HG03139 (cell line): ENCODE results near the gene TNFAIP8.

ENCODE experiments used
- ATAC-seq: cut with Tn5 transposase; IDR thresholded peaks from one replicate; pipeline ENCODE4 v1.9.1; 2021; ENCODE audit not compliant: unreplicated experiment

Gene TNFAIP8

DNA sequence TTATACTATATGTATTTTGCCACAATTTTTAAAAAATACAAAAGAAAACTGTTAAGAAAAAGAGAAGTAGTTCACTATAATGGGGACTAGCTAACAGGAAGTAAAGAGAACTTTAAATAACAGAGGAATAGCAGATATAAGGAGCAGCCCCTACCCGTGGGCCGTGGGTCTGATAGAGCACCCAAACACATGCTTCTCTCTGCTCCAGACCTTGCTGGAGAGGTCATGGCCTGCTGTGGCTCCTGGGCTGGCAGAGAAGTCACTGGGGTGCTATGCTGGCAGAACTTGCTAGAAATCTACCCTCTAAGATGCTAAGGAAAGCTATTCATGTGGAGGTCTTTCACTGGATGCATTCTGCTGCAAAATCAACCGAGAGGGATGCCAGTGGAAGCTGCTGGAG is 10.0 kb upstream of the TNFAIP8 start:
- no peak for ATAC-seq

DNA sequence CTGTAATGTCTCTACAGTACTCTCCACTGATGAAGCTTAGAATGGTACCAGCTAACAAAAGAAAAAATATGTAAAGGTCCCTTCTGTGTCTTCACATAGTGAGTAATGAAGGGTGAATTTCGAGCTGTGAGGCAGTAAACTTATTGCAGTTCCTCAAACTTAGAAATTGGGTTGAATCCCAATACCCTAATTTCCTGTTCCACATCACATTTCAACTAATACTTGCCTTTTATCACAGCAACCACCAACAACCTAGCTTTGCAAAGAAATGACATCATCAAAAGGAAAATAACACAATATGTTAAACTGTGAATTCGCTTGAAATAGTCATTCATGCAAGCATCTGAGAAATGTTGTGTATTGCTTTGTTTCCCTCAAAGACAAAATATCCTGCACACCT is 9.4 kb upstream of the TNFAIP8 start:
- no peak for ATAC-seq

GRCh38 chr5:119347574-119347973 is 8.2 kb upstream of the TNFAIP8 start:
- ATAC-seq, result no peak

GRCh38 chr5:119347991-119348390 is 7.8 kb upstream of the TNFAIP8 start:
- ATAC-seq, result no peak

GRCh38 chr5:119353213-119353612 is 2.6 kb upstream of the TNFAIP8 start:
- ATAC-seq, result no peak

- peak; percentile 65 for ATAC-seq
Observed at GRCh38 chr5:119353686-119354366, 2.0 kb upstream of the TNFAIP8 start.

- no peak for ATAC-seq
Observed at GRCh38 chr5:119354537-119355243, 1.1 kb upstream of the TNFAIP8 start.

- no peak for ATAC-seq
Observed at GRCh38 chr5:119355244-119355638, 578 bp upstream of the TNFAIP8 start.

DNA sequence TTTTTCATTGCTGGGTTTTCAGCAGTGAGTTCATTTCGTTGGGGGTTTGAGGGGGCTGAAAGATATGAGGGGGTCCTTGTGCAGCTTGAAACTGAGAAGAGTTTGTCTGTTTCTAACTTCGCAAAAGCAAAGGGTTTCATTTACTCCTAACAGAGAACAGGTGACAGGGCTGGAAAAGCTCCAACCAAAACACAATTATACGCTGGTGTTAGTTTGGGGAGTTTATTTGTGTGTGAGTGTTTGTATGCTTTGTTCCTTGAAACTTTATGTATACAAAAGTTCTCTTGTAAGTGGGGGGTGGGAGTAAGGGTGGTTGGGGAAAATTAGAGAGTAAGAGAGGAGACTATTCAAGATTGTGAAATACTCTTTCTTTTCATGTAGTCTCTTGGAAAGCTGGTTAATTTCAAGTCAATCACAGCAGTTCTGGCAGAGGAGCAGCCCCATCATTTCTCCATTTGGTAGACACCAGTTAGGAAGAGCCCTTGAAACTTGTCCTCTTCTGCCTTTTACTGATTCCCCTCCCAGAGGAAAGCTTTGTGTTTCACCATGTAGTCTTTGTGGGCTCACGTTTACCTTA is 881 bp downstream of the TNFAIP8 start:
- ATAC-seq, result no peak

DNA sequence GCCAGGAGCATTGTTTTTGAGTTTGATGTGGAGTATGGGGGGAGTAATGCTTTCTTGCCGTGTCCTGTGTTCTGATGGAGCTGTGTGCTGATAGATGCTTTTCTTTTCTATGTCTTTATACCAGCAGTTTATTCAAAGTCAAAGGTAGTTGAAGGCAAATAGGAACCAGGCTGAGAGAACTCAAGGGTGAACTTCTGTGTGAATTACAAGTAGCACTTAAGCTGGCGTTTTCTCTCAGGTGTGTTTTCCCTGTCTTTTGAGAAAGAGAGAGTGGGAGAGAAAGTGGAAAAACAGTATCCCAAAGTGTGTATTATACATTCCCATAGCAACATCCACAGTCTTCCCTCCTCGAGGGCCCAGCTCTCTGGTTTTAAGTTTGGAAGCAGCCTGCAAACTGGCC is 1.5 kb downstream of the TNFAIP8 start:
- ATAC-seq, result no peak

- ATAC-seq, result no peak
Observed at GRCh38 chr5:119357808-119358529, 2.1 kb downstream of the TNFAIP8 start.

GRCh38 chr5:119358530-119358900 is 2.7 kb downstream of the TNFAIP8 start:
- ATAC-seq, result no peak

DNA sequence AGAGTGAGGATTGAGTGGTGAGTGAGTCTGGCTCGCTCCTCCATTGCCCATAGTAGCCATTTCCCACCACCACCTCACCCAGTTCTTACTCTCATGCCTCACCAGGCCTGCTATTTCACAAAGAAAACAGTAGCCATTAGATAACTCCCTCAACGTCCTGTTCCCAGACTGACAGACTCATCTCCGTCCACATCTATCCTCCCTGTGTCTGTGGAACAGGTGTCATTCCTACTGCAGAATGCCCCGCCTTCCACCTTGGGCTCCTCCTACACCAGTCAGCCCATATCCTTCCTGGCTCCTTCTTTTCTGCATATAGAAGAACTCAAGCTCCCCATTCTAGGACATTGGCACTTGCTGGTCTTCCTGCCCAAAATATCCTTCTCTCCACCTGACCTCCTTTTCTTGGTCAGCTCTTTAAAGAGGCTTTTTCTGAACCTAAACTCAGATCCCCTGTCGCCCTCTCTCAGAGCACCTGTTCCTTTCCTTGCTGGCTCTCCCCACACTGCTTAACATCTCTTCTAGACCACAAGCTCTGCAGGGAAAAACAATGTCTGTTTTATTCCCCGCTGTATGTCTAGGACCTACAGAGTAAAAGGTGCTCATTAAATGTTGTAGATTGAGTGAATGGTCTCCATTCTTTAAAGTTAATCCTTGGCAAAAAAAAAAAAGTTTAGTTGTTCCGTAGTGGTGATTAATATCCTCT is 3.2 kb downstream of the TNFAIP8 start:
- ATAC-seq, result no peak

- ATAC-seq, result no peak
Observed at GRCh38 chr5:119359737-119360413, 4.1 kb downstream of the TNFAIP8 start.

GRCh38 chr5:119360905-119361593 is 5.2 kb downstream of the TNFAIP8 start:
- ATAC-seq, result no peak

DNA sequence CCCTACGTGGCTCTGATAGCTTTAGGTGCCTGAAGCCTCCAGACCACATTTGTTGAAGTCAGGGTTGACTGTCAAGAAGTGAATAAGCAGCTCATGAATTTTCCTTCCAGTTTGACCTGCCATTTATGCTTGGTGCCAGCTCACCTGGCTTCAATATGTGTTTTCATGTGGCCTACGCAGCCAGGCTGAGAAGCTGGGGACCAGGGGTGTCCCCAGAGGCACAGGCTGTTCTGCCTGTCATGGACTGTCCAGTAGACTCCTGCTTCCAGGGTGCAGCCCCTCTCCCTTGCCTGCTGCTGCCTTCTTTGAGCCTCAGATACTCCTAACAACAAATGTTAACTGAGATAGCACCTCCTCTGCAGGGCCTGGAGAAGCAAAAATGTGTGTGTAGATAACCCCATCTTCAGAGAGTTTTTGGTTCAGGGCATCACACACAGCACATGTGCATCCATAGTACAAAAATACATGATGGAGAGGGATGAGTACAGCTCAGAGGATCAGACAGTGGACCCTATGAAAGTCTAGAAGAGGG is 5.8 kb downstream of the TNFAIP8 start:
- ATAC-seq, result no peak

DNA sequence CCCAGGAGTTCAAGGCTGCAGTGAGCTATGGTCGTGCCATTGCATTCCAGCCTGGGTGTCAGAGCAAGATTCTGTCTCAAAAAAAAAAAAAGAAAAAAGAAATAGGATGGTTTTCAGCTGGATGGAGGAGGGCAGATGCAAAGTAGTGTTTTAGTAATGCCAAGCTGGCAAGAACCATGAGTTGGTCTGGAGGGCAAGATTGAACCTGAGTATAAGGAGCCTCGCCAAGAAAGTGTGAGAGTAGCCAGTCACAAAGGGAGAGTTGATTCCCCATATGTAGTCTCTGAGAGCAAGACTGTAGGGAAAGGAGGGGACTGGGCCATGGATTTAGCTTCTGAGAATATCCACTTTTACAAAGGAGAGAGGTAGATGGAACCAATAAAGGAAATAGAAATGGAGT is 6.9 kb downstream of the TNFAIP8 start:
- ATAC-seq, result no peak

DNA sequence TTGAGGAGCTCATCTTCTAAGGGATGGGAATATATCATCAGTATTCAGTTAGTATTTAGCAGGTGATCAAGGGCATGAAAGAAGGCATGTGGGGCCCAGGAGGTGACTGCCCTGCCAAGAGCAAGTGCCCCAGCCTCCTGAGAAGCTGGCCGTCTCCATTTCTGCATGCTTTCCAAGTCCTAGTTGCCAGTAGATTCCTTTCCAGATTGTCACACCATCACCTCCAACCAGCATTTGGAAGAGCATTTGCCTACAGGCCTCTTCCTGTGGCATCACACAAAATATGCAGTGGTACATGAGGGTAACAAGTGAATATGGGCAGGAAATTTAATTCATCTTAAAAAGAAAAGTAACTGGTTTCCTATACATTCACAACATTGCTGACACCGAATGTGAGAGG is 7.5 kb downstream of the TNFAIP8 start:
- no peak for ATAC-seq

- no peak for ATAC-seq
Observed at GRCh38 chr5:119363936-119364335, 8.1 kb downstream of the TNFAIP8 start.
